ENCODE measurements around the gene ENPP1. TPM values are rescaled to one million over a fixed set of nuclear protein-coding genes. Genes with fewer than 3 reads are reported as not detected.
A peak's percentile ranks its signal among the peaks of the same experiment; 100 is the strongest.

The ENPP1 gene
- total and polyA plus RNA-seq, 2 experiments from 2014 or later, result 34.2 to 53.7 TPM

DNA sequence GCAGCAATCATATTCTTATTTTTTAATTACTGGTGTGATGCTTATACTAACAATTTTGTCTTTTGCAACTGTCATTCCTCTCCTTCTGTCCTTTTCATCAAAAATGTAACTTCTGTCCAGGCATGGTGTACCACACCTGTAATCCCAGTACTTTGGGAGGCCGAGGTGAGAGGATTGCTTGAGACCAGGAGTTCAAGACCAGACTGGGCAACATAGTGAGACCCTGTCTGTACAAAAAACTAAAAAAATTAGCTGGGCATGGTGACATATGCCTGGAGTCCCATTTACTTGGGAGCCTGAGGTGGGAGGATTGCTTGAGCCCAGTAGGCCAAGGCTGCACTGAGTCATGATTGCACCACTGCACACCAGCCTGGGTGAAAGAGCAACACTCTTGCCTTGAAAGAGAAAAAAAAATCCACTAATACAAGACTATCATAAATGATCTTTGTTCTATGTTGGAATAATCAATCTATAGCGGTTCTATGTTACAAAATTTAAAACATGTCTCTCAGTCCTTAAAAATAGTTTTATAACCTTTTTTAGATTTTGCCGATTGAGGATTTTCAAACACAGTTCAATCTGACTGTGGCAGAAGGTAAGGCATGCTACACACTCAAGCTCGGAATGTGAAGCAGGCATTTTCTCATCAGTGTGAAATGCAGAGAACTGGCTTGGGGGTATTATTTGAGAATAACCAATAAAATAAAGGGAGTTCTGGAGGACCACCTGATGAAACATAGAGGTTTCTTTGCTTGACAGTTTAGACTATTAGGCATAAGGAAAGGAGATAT is 70.4 kb downstream of the ENPP1 start:
- peaks cover 39% of the 10 kb centered on the region; the same call in 1 of the 2 replicates for H3K36me3 ChIP-seq (ENCODE audit: low read depth)
- H3K9me3 ChIP-seq (ENCODE audit: low read depth), result no peaks in the 10 kb centered on the region
- DNase-seq, result peak; percentile 36
- H3K9me2 ChIP-seq (ENCODE audit: insufficient read depth), result no peaks in the 10 kb centered on the region
- TF ChIP-seq EZH2phosphoT487 (IDR thresholded peaks at IDR 0.05; ENCODE audit: insufficient read depth, low read depth) (no peak), EZH2 (IDR thresholded peaks at IDR 0.05; ENCODE audit: insufficient read depth, poor library complexity, severe bottlenecking) (no peak)
- in situ Hi-C loops (cut with MboI), result no loop called here
- H2AFZ ChIP-seq, result no peak overlapping the region
- no peaks in the 10 kb centered on the region for H4K20me1 ChIP-seq (ENCODE audit: insufficient read depth)
- no peak overlapping the region for H3K4me2 ChIP-seq (ENCODE audit: unreplicated experiment)
- H3K4me3 ChIP-seq, result no peak overlapping the region
- no peaks in the 10 kb centered on the region for H3K27me3 ChIP-seq (replicated peaks; ENCODE audit: insufficient read depth)
- no peaks in the 10 kb centered on the region; the same call in 1 of the 2 replicates for H3F3A ChIP-seq (ENCODE audit: insufficient read depth)
- 96 to 97% methylated on average over 4 of the region's 4 CpGs for WGBS, 2 experiments (ENCODE audit: low coverage in 1 of 2, low lambda C conversion rate in 2 of 2, missing lambda C conversion rate in 2 of 2)
- no peak overlapping the region for H3K27ac ChIP-seq
- peaks cover 7% of the 10 kb centered on the region; the same call in 1 of the 2 replicates for H3K4me1 ChIP-seq (ENCODE audit: insufficient read depth)
- H3K79me2 ChIP-seq (ENCODE audit: insufficient read depth), result no peaks in the 10 kb centered on the region
- H3K9ac ChIP-seq, result no peak overlapping the region

DNA sequence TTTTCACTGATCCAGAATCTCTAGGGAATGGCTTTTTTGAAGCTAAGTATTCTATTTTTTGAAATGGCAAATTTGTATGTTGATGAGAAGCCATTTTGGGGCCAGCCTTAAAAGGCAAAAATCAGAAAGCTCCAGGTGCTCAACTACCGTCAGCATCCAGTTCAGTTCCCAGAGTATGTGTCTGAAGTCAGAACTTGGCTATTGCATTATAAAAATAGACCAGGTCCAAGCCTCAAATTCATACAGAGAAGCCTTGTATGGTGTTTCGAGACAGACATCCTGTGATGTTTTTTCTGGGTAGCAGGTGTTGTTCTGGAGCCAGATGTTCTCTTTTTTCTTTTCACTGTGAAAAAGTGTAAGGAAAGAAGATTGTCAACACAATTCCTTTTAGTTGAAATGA is 75.2 kb downstream of the ENPP1 start:
- Histone ChIP-seq H3K4me1 (ENCODE audit: insufficient read depth) (peaks cover 7% of the 10 kb centered on the region; the same call in 1 of the 2 replicates), H3K9ac (no peak overlapping the region), H3K79me2 (ENCODE audit: insufficient read depth) (no peaks in the 10 kb centered on the region), H3K9me3 (ENCODE audit: low read depth) (no peaks in the 10 kb centered on the region), H3K27me3 (replicated peaks; ENCODE audit: insufficient read depth) (no peaks in the 10 kb centered on the region), H3K36me3 (ENCODE audit: low read depth) (peaks cover 41% of the 10 kb centered on the region; the same call in 1 of the 2 replicates), H3K4me3 (no peak overlapping the region), H3K27ac (no peak overlapping the region), H3F3A (ENCODE audit: insufficient read depth) (peaks cover 9% of the 10 kb centered on the region; the same call in 1 of the 2 replicates), H2AFZ (no peak overlapping the region), H4K20me1 (ENCODE audit: insufficient read depth) (no peaks in the 10 kb centered on the region), H3K4me2 (ENCODE audit: unreplicated experiment) (no peak overlapping the region), H3K9me2 (ENCODE audit: insufficient read depth) (no peaks in the 10 kb centered on the region)
- TF ChIP-seq EZH2phosphoT487 (IDR thresholded peaks at IDR 0.05; ENCODE audit: insufficient read depth, low read depth), result no peak
- no peak for TF ChIP-seq EZH2 (IDR thresholded peaks at IDR 0.05; ENCODE audit: insufficient read depth, poor library complexity, severe bottlenecking)
- in situ Hi-C loops (cut with MboI), result no loop called here
- WGBS, 2 experiments (ENCODE audit: low coverage in 1 of 2, low lambda C conversion rate in 2 of 2, missing lambda C conversion rate in 2 of 2), result 73 to 80% methylated on average over 2 of the region's 2 CpGs
- no peak for DNase-seq

DNA sequence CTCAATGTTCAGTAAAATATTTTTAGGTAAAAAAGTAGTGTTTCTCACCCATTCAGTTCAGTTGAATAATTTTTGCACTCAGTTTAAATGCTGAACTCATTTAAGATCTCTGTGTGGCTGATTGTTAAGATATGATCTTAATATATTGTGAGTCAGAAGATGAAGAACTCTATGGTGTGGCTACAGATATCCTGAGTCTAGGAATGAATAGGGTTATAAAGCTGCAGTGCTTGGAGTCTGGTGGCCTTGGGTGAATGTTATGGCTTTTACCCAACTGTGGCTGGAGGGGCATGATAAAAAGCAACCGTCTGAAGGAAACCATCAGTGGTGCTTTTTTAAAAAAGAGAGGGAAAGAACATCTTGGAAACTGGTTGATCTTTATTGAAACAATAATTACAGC is 77.4 kb downstream of the ENPP1 start:
- Histone ChIP-seq H3K27me3 (replicated peaks; ENCODE audit: insufficient read depth) (no peaks in the 10 kb centered on the region), H3K4me1 (ENCODE audit: insufficient read depth) (0 out of 2 replicates have a peak, but pooled peaks cover 3% of the 10 kb centered on the region), H2AFZ (no peak overlapping the region), H3K9ac (no peak overlapping the region), H3K27ac (no peak overlapping the region), H3K36me3 (ENCODE audit: low read depth) (peaks cover 37% of the 10 kb centered on the region; the same call in 1 of the 2 replicates), H3F3A (ENCODE audit: insufficient read depth) (peaks cover 9% of the 10 kb centered on the region; the same call in 1 of the 2 replicates), H3K4me3 (no peak overlapping the region), H3K9me2 (ENCODE audit: insufficient read depth) (no peaks in the 10 kb centered on the region), H3K4me2 (ENCODE audit: unreplicated experiment) (no peak overlapping the region), H4K20me1 (ENCODE audit: insufficient read depth) (no peaks in the 10 kb centered on the region), H3K9me3 (ENCODE audit: low read depth) (no peaks in the 10 kb centered on the region), H3K79me2 (ENCODE audit: insufficient read depth) (no peaks in the 10 kb centered on the region)
- no peak for TF ChIP-seq EZH2phosphoT487 (IDR thresholded peaks at IDR 0.05; ENCODE audit: insufficient read depth, low read depth)
- TF ChIP-seq EZH2 (IDR thresholded peaks at IDR 0.05; ENCODE audit: insufficient read depth, poor library complexity, severe bottlenecking), result no peak
- no peak for DNase-seq
- in situ Hi-C loops (cut with MboI), result no loop called here
- WGBS, 2 experiments (ENCODE audit: low coverage in 1 of 2, low lambda C conversion rate in 2 of 2, missing lambda C conversion rate in 2 of 2), result 45 to 69% methylated on average over 1 of the region's 1 CpG

DNA sequence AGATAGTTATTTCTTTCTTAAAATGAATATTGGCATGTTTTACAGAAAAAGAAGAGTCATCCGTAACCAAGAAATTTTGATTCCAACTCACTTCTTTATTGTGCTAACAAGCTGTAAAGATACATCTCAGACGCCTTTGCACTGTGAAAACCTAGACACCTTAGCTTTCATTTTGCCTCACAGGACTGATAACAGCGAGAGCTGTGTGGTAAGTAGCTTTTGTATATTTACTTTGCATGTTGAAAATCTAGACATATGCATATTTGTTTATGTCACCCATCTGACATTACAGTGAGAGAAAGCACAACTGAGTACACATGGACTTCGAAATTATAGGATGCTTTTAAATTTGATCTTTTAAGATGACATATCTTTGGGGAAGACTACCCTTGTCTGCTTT is 78.7 kb downstream of the ENPP1 start:
- Histone ChIP-seq H3K9ac (no peak overlapping the region), H3K36me3 (ENCODE audit: low read depth) (peaks cover 50% of the 10 kb centered on the region; the same call in 1 of the 2 replicates), H3F3A (ENCODE audit: insufficient read depth) (peaks cover 9% of the 10 kb centered on the region; the same call in 1 of the 2 replicates), H3K4me1 (ENCODE audit: insufficient read depth) (0 out of 2 replicates have a peak, but pooled peaks cover 3% of the 10 kb centered on the region), H3K4me2 (ENCODE audit: unreplicated experiment) (no peak overlapping the region), H3K4me3 (no peak overlapping the region), H3K9me3 (ENCODE audit: low read depth) (no peaks in the 10 kb centered on the region), H4K20me1 (ENCODE audit: insufficient read depth) (no peaks in the 10 kb centered on the region), H3K27ac (no peak overlapping the region), H3K9me2 (ENCODE audit: insufficient read depth) (no peaks in the 10 kb centered on the region), H3K27me3 (replicated peaks; ENCODE audit: insufficient read depth) (no peaks in the 10 kb centered on the region), H3K79me2 (ENCODE audit: insufficient read depth) (no peaks in the 10 kb centered on the region), H2AFZ (no peak overlapping the region)
- TF ChIP-seq EZH2phosphoT487 (IDR thresholded peaks at IDR 0.05; ENCODE audit: insufficient read depth, low read depth) (no peak), EZH2 (IDR thresholded peaks at IDR 0.05; ENCODE audit: insufficient read depth, poor library complexity, severe bottlenecking) (no peak)
- DNase-seq, result no peak
- WGBS, 2 experiments (ENCODE audit: low coverage in 1 of 2, low lambda C conversion rate in 2 of 2, missing lambda C conversion rate in 2 of 2), result 97 to 98% methylated on average over 4 of the region's 4 CpGs
- in situ Hi-C loops (cut with MboI), result no loop called here
